SK-N-MC (cell line): Measurements from ENCODE around the gene FGF14.

Experiments
- EZH2 ChIP-seq: fragments of 200-600 bp; sonication (generic); IDR thresholded peaks from one replicate; pipeline ENCODE4 v1.6.1; 2017; ENCODE audit warnings: antibody characterized with exemption
- FOXP2 ChIP-seq: optimal IDR thresholded peaks from 2 replicates; pipeline ENCODE3; 2011; ENCODE audit warnings: mild to moderate bottlenecking, moderate library complexity; ENCODE audit not compliant: insufficient read depth; ENCODE audit errors: extremely low read length, control extremely low read depth
- POLR2AphosphoS5 ChIP-seq: IDR thresholded peaks from 2 replicates; pipeline ENCODE4 v1.6.1; 2012; ENCODE audit warnings: mild to moderate bottlenecking, low read depth, low read length, borderline replicate concordance

GRCh38 chr13:102251817-102252216, 150.0 kb downstream of the FGF14 start:
- TF ChIP-seq POLR2AphosphoS5 (no peak), EZH2 (no peak), FOXP2 (no peak)
